ENCODE measurements around the gene HSF5.

Gene HSF5

DNA sequence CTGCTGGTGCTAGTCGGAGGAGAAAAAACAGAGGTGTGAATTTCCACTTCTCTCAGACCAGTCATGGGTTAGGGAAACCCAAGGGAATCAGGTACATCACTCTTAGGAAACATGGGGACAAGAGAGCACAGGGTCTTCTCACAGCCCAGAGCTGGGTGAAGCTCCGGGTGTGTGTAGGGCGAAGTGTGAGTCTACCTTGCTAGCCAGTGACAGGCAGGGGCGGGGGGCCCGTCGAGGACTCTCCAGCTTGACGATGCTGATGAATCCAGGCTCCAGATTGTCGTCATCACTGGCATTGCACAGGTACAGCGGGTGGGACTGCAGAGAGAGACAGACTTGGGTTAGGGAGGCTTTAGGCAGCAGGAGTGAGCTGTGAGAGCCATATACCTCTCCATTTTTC is 117.5 kb downstream of the HSF5 start:
- no peak for DNase-seq (ENCODE audit: low read depth in 2 of 3, low spot score in 1 of 3)

DNA sequence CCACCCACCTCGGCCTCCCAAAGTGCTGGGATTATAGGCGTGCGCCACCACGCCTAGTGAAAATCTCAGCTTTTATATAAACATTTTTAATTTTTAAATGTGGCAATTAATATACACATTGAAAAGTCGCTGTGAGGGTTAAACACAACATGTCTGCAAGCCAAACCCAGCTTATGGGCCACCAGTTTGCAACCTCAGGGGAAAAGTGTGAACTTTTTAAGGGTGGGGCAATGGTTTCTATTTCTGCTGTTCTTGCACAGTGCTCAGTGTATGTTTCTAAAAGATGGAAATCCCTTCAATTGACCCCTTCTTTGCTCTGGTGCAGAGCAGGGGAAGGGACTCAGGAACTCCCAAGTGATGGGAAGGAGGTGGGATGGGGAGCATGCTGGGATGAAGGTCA is 117.9 kb downstream of the HSF5 start:
- DNase-seq (ENCODE audit: low read depth in 2 of 3, low spot score in 1 of 3) = no peak
